GM19438 (cell line): ENCODE measurements around the gene SLC25A29.
"Not testable (repeated sequence)": the region's sequence is repeated elsewhere in the genome, so short reads cannot be mapped to it uniquely, and the experiment has no call there.

Experiments used
- ATAC-seq: cut with Tn5 transposase; IDR thresholded peaks from one replicate; pipeline ENCODE4 v1.9.1; 2021; ENCODE audit warnings: low read depth; ENCODE audit not compliant: unreplicated experiment

SLC25A29 gene

GRCh38 chr14:100294963-100295330 is 11.3 kb downstream of the SLC25A29 start:
- ATAC-seq: no peak

- no peak for ATAC-seq
These were observed 11.9 kb downstream of the SLC25A29 start for GRCh38 chr14:100294213-100294962.

- no peak for ATAC-seq
These were observed 12.6 kb downstream of the SLC25A29 start for GRCh38 chr14:100293497-100294212.

GRCh38 chr14:100292776-100293461 is 13.3 kb downstream of the SLC25A29 start:
- ATAC-seq: no peak

- no peak for ATAC-seq
These were observed 13.9 kb downstream of the SLC25A29 start for GRCh38 chr14:100292301-100292775.

- ATAC-seq: no peak
These were observed 14.8 kb downstream of the SLC25A29 start for GRCh38 chr14:100291305-100292075.

GRCh38 chr14:100290607-100291304 is 15.5 kb downstream of the SLC25A29 start:
- ATAC-seq: no peak

GRCh38 chr14:100289916-100290606 is 16.2 kb downstream of the SLC25A29 start:
- no peak for ATAC-seq

- no peak for ATAC-seq
These were observed 17.7 kb downstream of the SLC25A29 start for GRCh38 chr14:100288382-100289185.

GRCh38 chr14:100287998-100288295 is 18.3 kb downstream of the SLC25A29 start:
- ATAC-seq: not testable (repeated sequence)

- ATAC-seq: no peak
These were observed 18.8 kb downstream of the SLC25A29 start for GRCh38 chr14:100287202-100287997.

- no peak for ATAC-seq
These were observed 19.6 kb downstream of the SLC25A29 start for GRCh38 chr14:100286484-100287191.

- ATAC-seq: no peak
These were observed 20.3 kb downstream of the SLC25A29 start for GRCh38 chr14:100285913-100286400.

GRCh38 chr14:100285021-100285912 is 21.0 kb downstream of the SLC25A29 start:
- peak; percentile 80 for ATAC-seq

GRCh38 chr14:100283984-100284881 is 22.0 kb downstream of the SLC25A29 start:
- ATAC-seq: no peak
